ENCODE measurements around the gene SBNO1.
"Not testable (repeated sequence)": the region's sequence is repeated elsewhere in the genome, so short reads cannot be mapped to it uniquely, and the experiment has no call there.

SBNO1 gene

GRCh38 chr12:123251403-123252076, 113.1 kb downstream of the SBNO1 start:
- H4K20me1 ChIP-seq (ENCODE audit: control insufficient read depth, insufficient read depth, low read depth, low read length), result peaks cover 11% of the 10 kb centered on the region; the same call in 1 of the 2 replicates
- H3K36me3 ChIP-seq (ENCODE audit: control insufficient read depth, low read length), result peaks cover 59% of the 10 kb centered on the region
- H3K79me2 ChIP-seq (ENCODE audit: control insufficient read depth, low read length), result peaks cover 71% of the 10 kb centered on the region
- no peaks in the 10 kb centered on the region for H3K27me3 ChIP-seq (ENCODE audit: control insufficient read depth, low read length)
- no peaks in the 10 kb centered on the region for H3K9me3 ChIP-seq (ENCODE audit: control insufficient read depth, insufficient read depth, low read length)
- H3K4me2 ChIP-seq (ENCODE audit: low read length), result no peak overlapping the region
- no peaks in the 10 kb centered on the region for H3K9me2 ChIP-seq (replicated peaks; ENCODE audit: control insufficient read depth, low read length)
- no peak overlapping the region for H3K27ac ChIP-seq (ENCODE audit: low read depth, low read length)
- H3K4me1 ChIP-seq (ENCODE audit: control insufficient read depth, low read length), result peaks cover 5% of the 10 kb centered on the region; the same call in 1 of the 2 replicates
- no peak overlapping the region for H3K4me3 ChIP-seq (ENCODE audit: low read length)
- no peak for TF ChIP-seq CTCF (IDR thresholded peaks at IDR 0.05; ENCODE audit: low read depth, low read length, poor library complexity, severe bottlenecking)
- TF ChIP-seq EZH2phosphoT487 (IDR thresholded peaks at IDR 0.05; ENCODE audit: borderline replicate concordance, low read length), result no peak
- H3F3A ChIP-seq (ENCODE audit: control insufficient read depth, insufficient read depth), result no peaks in the 10 kb centered on the region

GRCh38 chr12:123250471-123251383, 113.9 kb downstream of the SBNO1 start:
- Histone ChIP-seq H4K20me1 (ENCODE audit: control insufficient read depth, insufficient read depth, low read depth, low read length) (peaks cover 11% of the 10 kb centered on the region; the same call in 1 of the 2 replicates), H3F3A (ENCODE audit: control insufficient read depth, insufficient read depth) (no peaks in the 10 kb centered on the region), H3K9me3 (ENCODE audit: control insufficient read depth, insufficient read depth, low read length) (no peaks in the 10 kb centered on the region), H3K4me3 (ENCODE audit: low read length) (no peak overlapping the region), H3K27ac (ENCODE audit: low read depth, low read length) (no peak overlapping the region), H3K4me2 (ENCODE audit: low read length) (no peak overlapping the region), H3K27me3 (ENCODE audit: control insufficient read depth, low read length) (no peaks in the 10 kb centered on the region), H3K79me2 (ENCODE audit: control insufficient read depth, low read length) (peaks cover 78% of the 10 kb centered on the region), H3K9me2 (replicated peaks; ENCODE audit: control insufficient read depth, low read length) (no peaks in the 10 kb centered on the region), H3K4me1 (ENCODE audit: control insufficient read depth, low read length) (peaks cover 5% of the 10 kb centered on the region; the same call in 1 of the 2 replicates), H3K36me3 (ENCODE audit: control insufficient read depth, low read length) (peaks cover 54% of the 10 kb centered on the region)
- TF ChIP-seq CTCF (IDR thresholded peaks at IDR 0.05; ENCODE audit: low read depth, low read length, poor library complexity, severe bottlenecking) (no peak), EZH2phosphoT487 (IDR thresholded peaks at IDR 0.05; ENCODE audit: borderline replicate concordance, low read length) (no peak)

- not testable (repeated sequence) for H3K9me2 ChIP-seq (replicated peaks; ENCODE audit: control insufficient read depth, low read length); H3K9me3 ChIP-seq (ENCODE audit: control insufficient read depth, insufficient read depth, low read length); H3K4me1 ChIP-seq (ENCODE audit: control insufficient read depth, low read length); H3K27me3 ChIP-seq (ENCODE audit: control insufficient read depth, low read length); H3F3A ChIP-seq (ENCODE audit: control insufficient read depth, insufficient read depth); H3K4me2 ChIP-seq (ENCODE audit: low read length); H3K27ac ChIP-seq (ENCODE audit: low read depth, low read length); H3K4me3 ChIP-seq (ENCODE audit: low read length)
- Histone ChIP-seq H4K20me1 (ENCODE audit: control insufficient read depth, insufficient read depth, low read depth, low read length) (peaks cover 11% of the 10 kb centered on the region; the same call in 1 of the 2 replicates), H3K36me3 (ENCODE audit: control insufficient read depth, low read length) (peaks cover 41% of the 10 kb centered on the region), H3K79me2 (ENCODE audit: control insufficient read depth, low read length) (peaks cover 90% of the 10 kb centered on the region)
These were observed 115.5 kb downstream of the SBNO1 start for GRCh38 chr12:123248996-123249741.

GRCh38 chr12:123248129-123248528, 116.5 kb downstream of the SBNO1 start:
- not testable (repeated sequence) for H3K9me3 ChIP-seq (ENCODE audit: control insufficient read depth, insufficient read depth, low read length); H3K27me3 ChIP-seq (ENCODE audit: control insufficient read depth, low read length); H3F3A ChIP-seq (ENCODE audit: control insufficient read depth, insufficient read depth); H3K4me3 ChIP-seq (ENCODE audit: low read length); H3K27ac ChIP-seq (ENCODE audit: low read depth, low read length); H3K9me2 ChIP-seq (replicated peaks; ENCODE audit: control insufficient read depth, low read length); H3K4me2 ChIP-seq (ENCODE audit: low read length); H3K4me1 ChIP-seq (ENCODE audit: control insufficient read depth, low read length)
- H3K79me2 ChIP-seq (ENCODE audit: control insufficient read depth, low read length), result peaks cover 88% of the 10 kb centered on the region
- H3K36me3 ChIP-seq (ENCODE audit: control insufficient read depth, low read length), result peaks cover 35% of the 10 kb centered on the region
- peaks cover 11% of the 10 kb centered on the region; the same call in 1 of the 2 replicates for H4K20me1 ChIP-seq (ENCODE audit: control insufficient read depth, insufficient read depth, low read depth, low read length)

All from DOHH2 (cell line).